Endothelial cell (in vitro differentiated cells): Measurements from ENCODE around the gene ADPRHL1. TPM values are rescaled to one million over a fixed set of nuclear protein-coding genes. Genes with fewer than 3 reads are reported as not detected.

ENCODE experiments used
- DNase-seq: peaks from one replicate; pipeline ENCODE4 v3.0.0; 2021; ENCODE audit warnings: low spot score
- H3K27ac Mint-ChIP-seq: one replicate; pipeline ENCODE4 v1.8.0; 2021; ENCODE audit warnings: mixed read lengths, inconsistent platforms; ENCODE audit not compliant: unreplicated experiment
- H3K27me3 Mint-ChIP-seq: one replicate; pipeline ENCODE4 v1.8.0; 2021; ENCODE audit warnings: mild to moderate bottlenecking, moderate library complexity, mixed read lengths, inconsistent platforms; ENCODE audit not compliant: unreplicated experiment
- H3K36me3 Mint-ChIP-seq: one replicate; pipeline ENCODE4 v1.8.0; 2021; ENCODE audit warnings: mild to moderate bottlenecking, low read depth, mixed read lengths, inconsistent platforms; ENCODE audit not compliant: unreplicated experiment
- H3K4me1 Mint-ChIP-seq: one replicate; pipeline ENCODE4 v1.8.0; 2021; ENCODE audit warnings: mild to moderate bottlenecking, mixed read lengths, inconsistent platforms; ENCODE audit not compliant: unreplicated experiment
- H3K4me3 Mint-ChIP-seq: one replicate; pipeline ENCODE4 v1.8.0; 2021; ENCODE audit warnings: mild to moderate bottlenecking, mixed read lengths, inconsistent platforms; ENCODE audit not compliant: unreplicated experiment
- H3K9me3 Mint-ChIP-seq: one replicate; pipeline ENCODE4 v1.8.0; 2021; ENCODE audit warnings: mixed read lengths, inconsistent platforms; ENCODE audit not compliant: unreplicated experiment
- total RNA-seq: library from RNA; stranded (reverse); fragmentation: NEBNext Ultra II Directional; extraction: Animal tissue kit (Norgen Biotek cat#: 25700); gene quantifications from one replicate; pipeline ENCODE4 v1.2.1, GENCODE V29; 2021; ENCODE audit not compliant: unreplicated experiment
- TF ChIP-seq, protein P1 (sequence below): fragments of 200-600 bp; sonication (generic); IDR thresholded peaks from one replicate; pipeline ENCODE4 v1.5.0; 2021; ENCODE audit warnings: antibody characterized with exemption; ENCODE audit not compliant: unreplicated experiment

Gene ADPRHL1
- total RNA-seq, 1 donor from 2014 or later: 1.5 TPM

DNA sequence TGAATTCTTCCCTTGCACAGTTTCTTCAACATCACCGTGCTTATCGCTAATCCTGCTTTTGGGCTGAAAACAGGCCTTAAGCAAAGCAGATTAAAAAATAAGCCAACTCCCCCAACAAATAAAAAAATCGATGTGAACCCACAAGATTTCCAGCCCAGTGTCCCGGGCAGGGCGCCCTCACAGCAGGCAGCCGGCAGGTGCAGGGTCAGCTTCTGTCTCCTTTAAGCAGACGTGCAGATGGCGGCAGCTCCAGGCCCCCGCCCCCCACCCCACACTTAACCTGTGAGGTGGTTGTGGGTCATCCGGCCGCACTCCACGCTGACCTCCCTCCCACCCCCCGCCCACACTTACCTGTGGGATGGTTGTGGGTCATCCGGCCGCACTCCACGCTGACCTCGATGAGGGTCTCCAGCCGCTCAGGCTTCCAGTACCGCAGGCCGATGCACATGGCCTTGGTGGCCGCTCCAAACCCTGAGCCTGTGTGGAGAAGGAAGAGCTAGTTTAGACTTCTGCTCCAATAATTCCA lies 19.8 kb downstream of the ADPRHL1 start:
- Mint-ChIP-seq H3K27ac (no peak overlapping the region), H3K36me3 (peaks cover 5% of the 10 kb centered on the region), H3K9me3 (no peaks in the 10 kb centered on the region), H3K4me3 (no peak overlapping the region), H3K27me3 (peaks cover 1% of the 10 kb centered on the region), H3K4me1 (no peaks in the 10 kb centered on the region)
- TF ChIP-seq, protein P1, sequence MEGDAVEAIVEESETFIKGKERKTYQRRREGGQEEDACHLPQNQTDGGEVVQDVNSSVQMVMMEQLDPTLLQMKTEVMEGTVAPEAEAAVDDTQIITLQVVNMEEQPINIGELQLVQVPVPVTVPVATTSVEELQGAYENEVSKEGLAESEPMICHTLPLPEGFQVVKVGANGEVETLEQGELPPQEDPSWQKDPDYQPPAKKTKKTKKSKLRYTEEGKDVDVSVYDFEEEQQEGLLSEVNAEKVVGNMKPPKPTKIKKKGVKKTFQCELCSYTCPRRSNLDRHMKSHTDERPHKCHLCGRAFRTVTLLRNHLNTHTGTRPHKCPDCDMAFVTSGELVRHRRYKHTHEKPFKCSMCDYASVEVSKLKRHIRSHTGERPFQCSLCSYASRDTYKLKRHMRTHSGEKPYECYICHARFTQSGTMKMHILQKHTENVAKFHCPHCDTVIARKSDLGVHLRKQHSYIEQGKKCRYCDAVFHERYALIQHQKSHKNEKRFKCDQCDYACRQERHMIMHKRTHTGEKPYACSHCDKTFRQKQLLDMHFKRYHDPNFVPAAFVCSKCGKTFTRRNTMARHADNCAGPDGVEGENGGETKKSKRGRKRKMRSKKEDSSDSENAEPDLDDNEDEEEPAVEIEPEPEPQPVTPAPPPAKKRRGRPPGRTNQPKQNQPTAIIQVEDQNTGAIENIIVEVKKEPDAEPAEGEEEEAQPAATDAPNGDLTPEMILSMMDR: no peak
- DNase-seq: no peak

DNA sequence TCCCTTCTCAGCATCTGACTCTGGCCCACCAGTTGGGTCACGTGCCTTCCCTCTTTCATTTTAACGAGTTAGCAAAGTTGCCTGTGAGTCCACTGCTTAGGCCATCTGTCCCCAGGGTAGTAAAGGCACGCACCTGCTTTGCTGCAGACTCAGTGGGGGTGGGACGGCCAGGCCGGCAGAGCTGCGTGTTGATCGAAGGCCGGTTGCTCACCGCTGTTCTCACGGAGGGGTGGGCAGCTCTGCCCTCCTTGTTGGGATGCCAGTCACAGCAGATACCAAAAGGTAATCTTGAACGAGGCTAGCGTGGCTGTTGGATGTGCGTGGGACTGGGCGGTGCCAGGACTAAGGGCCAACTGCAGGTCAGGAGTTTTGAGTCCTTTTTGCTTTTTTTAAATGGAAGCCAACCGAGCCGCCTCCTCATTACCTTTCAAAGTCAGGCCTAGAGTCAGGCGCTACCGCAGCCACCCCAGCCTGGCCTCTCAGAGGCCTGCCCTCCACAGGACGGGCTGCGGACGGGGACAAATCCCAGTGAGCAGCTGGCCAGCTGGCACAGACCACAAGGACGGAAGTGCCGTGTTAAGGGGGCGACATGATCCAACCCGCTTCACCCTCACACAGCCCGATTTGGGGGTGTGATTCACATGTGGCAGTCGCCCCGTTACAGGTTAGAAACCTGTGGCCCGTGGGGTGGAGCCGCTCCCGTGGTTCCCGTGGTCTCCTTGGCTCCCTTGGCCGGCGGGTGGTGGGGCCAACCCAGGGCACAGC lies 20.6 kb downstream of the ADPRHL1 start:
- TF ChIP-seq, protein P1: no peak
- DNase-seq: no peak
- Mint-ChIP-seq H3K4me3 (no peak overlapping the region), H3K4me1 (no peaks in the 10 kb centered on the region), H3K27me3 (peaks cover 1% of the 10 kb centered on the region), H3K9me3 (no peaks in the 10 kb centered on the region), H3K36me3 (peaks cover 5% of the 10 kb centered on the region), H3K27ac (no peak overlapping the region)

DNA sequence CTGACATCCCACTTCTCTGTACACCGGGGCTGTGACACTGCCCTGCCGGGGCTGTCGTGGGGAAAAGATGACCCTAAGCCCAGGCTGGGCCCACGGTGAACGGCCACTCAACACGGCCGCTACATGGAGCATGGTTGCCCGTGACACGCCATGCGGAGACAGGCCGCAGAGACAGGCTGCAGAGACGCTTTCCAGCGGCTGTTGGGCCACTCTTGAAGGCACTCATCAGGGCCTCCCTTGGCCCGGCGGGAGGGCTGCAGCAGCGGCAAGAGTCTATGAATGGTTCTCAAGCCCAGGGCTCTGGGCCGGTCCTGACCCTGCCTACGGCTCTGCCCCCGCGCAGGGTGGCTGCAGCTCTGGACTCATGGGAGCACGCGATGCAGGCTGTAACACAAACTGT lies 22.1 kb downstream of the ADPRHL1 start:
- H3K4me1 Mint-ChIP-seq: no peaks in the 10 kb centered on the region
- TF ChIP-seq, protein P1: no peak
- peaks cover 5% of the 10 kb centered on the region for H3K36me3 Mint-ChIP-seq
- no peak overlapping the region for H3K4me3 Mint-ChIP-seq
- H3K27me3 Mint-ChIP-seq: peaks cover 4% of the 10 kb centered on the region
- no peak for DNase-seq
- H3K9me3 Mint-ChIP-seq: no peaks in the 10 kb centered on the region
- no peak overlapping the region for H3K27ac Mint-ChIP-seq

DNA sequence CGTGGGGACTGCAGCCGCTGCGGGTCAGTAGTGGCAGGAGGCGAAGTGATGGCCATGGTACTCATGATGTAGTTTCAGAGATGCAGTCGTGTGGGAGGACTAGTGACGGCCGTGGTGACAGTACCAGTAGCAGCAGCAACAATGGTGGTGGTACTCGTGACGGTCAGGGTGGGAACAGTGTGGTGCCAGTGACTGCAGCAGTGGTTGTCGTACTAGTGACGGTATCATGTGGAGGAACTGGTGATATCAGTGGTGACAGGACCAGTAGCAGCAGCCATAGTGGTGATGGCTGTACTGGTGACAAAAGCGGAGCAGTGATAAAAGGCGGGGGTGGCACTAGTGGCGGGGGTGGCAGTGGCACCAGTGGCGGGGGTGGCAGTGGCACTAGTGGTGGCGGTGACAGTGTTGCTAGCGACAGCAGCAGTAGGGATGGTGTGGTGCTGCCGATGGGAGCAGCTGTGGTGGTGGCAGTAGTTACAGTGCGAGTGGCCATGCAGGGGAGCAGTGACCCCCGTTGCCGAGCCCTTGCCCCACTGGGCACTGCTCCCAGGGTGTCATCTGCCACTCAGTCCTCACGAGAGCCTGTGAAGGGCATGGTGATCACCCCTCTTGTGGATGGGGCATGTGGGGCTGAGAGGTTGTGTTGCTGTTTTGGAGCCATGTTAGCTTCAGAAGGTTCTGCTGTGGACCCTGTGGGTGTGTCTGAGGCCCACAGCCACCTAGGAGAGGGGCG lies 22.7 kb downstream of the ADPRHL1 start:
- H3K9me3 Mint-ChIP-seq: no peaks in the 10 kb centered on the region
- H3K27ac Mint-ChIP-seq: no peak overlapping the region
- TF ChIP-seq, protein P1: no peak
- DNase-seq: no peak
- no peak overlapping the region for H3K4me3 Mint-ChIP-seq
- peaks cover 4% of the 10 kb centered on the region for H3K27me3 Mint-ChIP-seq
- H3K36me3 Mint-ChIP-seq: peaks cover 5% of the 10 kb centered on the region
- no peaks in the 10 kb centered on the region for H3K4me1 Mint-ChIP-seq

DNA sequence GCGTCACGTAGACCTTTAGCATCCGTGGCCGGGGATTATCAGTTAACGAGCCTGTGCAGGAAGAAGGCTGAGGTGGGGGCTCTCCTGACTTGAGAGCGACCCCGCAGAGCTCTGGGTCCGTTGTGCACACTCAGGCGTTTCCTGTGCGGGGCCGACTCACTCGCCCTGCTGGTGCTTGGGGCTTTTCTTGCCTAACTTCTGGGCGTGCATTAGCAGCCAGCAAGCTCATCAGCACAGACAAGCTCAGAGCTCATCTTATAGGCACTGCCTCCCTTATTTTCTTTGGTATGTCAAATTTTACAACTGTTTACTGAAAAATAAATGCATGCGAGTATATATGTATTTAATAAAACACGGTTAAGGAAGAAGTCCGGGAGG lies 23.7 kb downstream of the ADPRHL1 start:
- no peaks in the 10 kb centered on the region for H3K9me3 Mint-ChIP-seq
- no peak overlapping the region for H3K27ac Mint-ChIP-seq

More for the DNA sequence above, 23.7 kb downstream of the ADPRHL1 start:
- Mint-ChIP-seq H3K36me3 (peaks cover 5% of the 10 kb centered on the region), H3K4me3 (no peak overlapping the region), H3K4me1 (no peaks in the 10 kb centered on the region), H3K27me3 (peaks cover 4% of the 10 kb centered on the region)
- DNase-seq: no peak
- TF ChIP-seq, protein P1: no peak
